ENCODE measurements around the gene AFF2. TPM values are rescaled to one million over a fixed set of nuclear protein-coding genes. Genes with fewer than 3 reads are reported as not detected.

The AFF2 gene
- total and polyA plus RNA-seq, 2 donors (not counting 3 experiments of a cell fraction or from before 2014, with no cell fraction given): 0.03 to 0.07 TPM

DNA sequence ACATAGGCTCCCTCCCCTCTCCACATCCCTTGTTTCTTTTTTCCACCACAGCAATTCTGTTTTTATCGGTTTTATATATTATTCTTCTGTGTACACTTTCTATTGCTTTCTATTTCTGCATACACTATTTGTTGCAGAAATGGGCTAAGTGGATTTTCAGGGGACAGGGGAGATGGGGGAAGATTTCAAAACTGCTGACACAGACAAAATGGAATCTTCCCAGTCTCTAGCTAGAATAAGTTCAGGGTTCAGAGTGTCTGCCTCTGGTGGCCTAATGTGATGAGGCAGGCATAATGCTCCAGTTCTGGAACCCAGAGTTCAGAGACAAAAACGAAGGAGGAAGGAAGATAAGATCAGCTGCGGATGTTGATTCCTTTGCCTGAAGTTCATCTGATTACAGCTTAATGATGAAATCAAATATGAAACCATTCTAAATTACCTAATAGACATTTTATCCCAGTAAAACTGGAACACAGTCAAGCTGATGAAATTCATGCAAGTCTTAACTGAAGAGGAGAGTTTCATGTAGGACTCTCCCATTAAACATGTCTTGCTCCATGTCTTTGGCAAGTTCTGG is 447.1 kb downstream of the AFF2 start:
- DNase-seq (ENCODE audit: low read depth, low spot score) (no peak), FAIRE-seq (no peak)
- H2AFZ ChIP-seq (ENCODE audit: low read depth, low read length): no peak overlapping the region
- H3K27me3 ChIP-seq (ENCODE audit: control insufficient read depth in 2 of 2, insufficient read depth in 2 of 2, low read length in 2 of 2): no peaks in the 10 kb centered on the region
- H3K79me2 ChIP-seq (ENCODE audit: control insufficient read depth, insufficient read depth, low read length): no peaks in the 10 kb centered on the region
- H3K4me3 ChIP-seq (replicated peaks in 1 of 3; ENCODE audit: insufficient read depth in 1 of 3, low read depth in 1 of 3, low read length in 3 of 3): no peak overlapping the region
- no peaks in the 10 kb centered on the region for H3K9me3 ChIP-seq (replicated peaks; ENCODE audit: control insufficient read depth, insufficient read depth, low read length)
- ChIA-PET POLR2A (no interaction called here), CTCF (no interaction called here)
- H3K4me1 ChIP-seq (ENCODE audit: control insufficient read depth, extremely low read depth, insufficient read depth, low read length): no peaks in the 10 kb centered on the region
- dilution Hi-C loops (cut with MboI; ENCODE audit: extremely low pct_ligation_motif_present, low sequenced_read_pairs): no loop called here
- H4K20me1 ChIP-seq (replicated peaks; ENCODE audit: control insufficient read depth, extremely low read depth, insufficient read depth, low read length): no peaks in the 10 kb centered on the region
- BruUV-seq (replicated peaks): no TSS peak
- TF ChIP-seq FOS (IDR thresholded peaks at IDR 0.05; ENCODE audit: borderline replicate concordance, insufficient read depth, low read length) (no peak), POLR2AphosphoS5 (IDR thresholded peaks at IDR 0.05; ENCODE audit: insufficient read depth, low read depth, low read length) (no peak), MYC (IDR thresholded peaks at IDR 0.05; ENCODE audit: low read depth, low read length) (no peak), JUN (IDR thresholded peaks at IDR 0.05; ENCODE audit: borderline replicate concordance, insufficient read depth, insufficient read length, low read depth) (no peak), GATA2 (IDR thresholded peaks at IDR 0.05; ENCODE audit: insufficient read depth, insufficient read length, low read depth, low read length) (no peak), POLR2A (IDR thresholded peaks at IDR 0.05; ENCODE audit: low read depth, low read length) (no peak), EZH2 (IDR thresholded peaks at IDR 0.05; ENCODE audit: borderline replicate concordance, low read depth, low read length, severe bottlenecking) (no peak)
- TF ChIP-seq, protein P1, sequence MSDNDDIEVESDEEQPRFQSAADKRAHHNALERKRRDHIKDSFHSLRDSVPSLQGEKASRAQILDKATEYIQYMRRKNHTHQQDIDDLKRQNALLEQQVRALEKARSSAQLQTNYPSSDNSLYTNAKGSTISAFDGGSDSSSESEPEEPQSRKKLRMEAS (IDR thresholded peaks at IDR 0.05; ENCODE audit: insufficient read depth, insufficient read length): no peak
- TF ChIP-seq, protein P2, sequence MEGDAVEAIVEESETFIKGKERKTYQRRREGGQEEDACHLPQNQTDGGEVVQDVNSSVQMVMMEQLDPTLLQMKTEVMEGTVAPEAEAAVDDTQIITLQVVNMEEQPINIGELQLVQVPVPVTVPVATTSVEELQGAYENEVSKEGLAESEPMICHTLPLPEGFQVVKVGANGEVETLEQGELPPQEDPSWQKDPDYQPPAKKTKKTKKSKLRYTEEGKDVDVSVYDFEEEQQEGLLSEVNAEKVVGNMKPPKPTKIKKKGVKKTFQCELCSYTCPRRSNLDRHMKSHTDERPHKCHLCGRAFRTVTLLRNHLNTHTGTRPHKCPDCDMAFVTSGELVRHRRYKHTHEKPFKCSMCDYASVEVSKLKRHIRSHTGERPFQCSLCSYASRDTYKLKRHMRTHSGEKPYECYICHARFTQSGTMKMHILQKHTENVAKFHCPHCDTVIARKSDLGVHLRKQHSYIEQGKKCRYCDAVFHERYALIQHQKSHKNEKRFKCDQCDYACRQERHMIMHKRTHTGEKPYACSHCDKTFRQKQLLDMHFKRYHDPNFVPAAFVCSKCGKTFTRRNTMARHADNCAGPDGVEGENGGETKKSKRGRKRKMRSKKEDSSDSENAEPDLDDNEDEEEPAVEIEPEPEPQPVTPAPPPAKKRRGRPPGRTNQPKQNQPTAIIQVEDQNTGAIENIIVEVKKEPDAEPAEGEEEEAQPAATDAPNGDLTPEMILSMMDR (IDR thresholded peaks at IDR 0.05; ENCODE audit: extremely low read depth in 1 of 2, insufficient read depth in 1 of 2, low read depth in 1 of 2, low read length in 2 of 2): no peak
- H3K9ac ChIP-seq (replicated peaks; ENCODE audit: extremely low read depth, insufficient read depth, low read length): no peak overlapping the region
- H3K27ac ChIP-seq (ENCODE audit: insufficient read depth, low read depth, low read length): no peak overlapping the region
- intact Hi-C loops (cut with micrococcal nuclease): no loop called here
- no peaks in the 10 kb centered on the region for H3K36me3 ChIP-seq (ENCODE audit: control insufficient read depth in 2 of 2, extremely low read depth in 1 of 2, insufficient read depth in 2 of 2, low read length in 2 of 2)
- H3K4me2 ChIP-seq (ENCODE audit: insufficient read depth, low read length): no peak overlapping the region
- H3K9me1 ChIP-seq (replicated peaks; ENCODE audit: control insufficient read depth, extremely low read depth, insufficient read depth, low read length): no peaks in the 10 kb centered on the region

Measured in endothelial cell of umbilical vein (primary cell).